ENCODE measurements around the gene MMP12. TPM values are rescaled to one million over a fixed set of nuclear protein-coding genes. Genes with fewer than 3 reads are reported as not detected.

MMP12 gene
- polyA plus RNA-seq, 1 of the 3 experiments (the other 2 are of a cell fraction): 2.0 TPM

DNA sequence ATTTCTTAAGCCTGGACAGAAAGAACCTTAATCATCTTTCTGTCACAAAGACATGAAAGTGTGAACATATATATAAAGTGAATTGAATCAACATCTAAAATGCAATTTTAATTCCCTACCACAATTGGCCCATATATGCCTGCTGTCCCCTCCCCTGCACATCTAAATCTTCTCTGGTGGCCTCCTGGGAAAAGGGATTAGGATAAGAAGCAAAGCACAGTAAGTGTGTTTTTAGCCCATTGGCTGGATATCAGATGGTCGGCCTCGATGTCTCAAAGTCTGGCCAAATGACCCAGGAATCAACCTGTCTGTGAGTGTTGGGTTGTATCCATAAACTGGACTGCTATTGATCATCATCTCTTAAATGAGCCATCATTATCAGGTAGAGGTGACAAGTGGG lies 37.1 kb downstream of the MMP12 start:
- Histone ChIP-seq H3K4me2 (no peak overlapping the region), H2AFZ (ENCODE audit: low read depth) (no peak overlapping the region), H3K4me3 (ENCODE audit: low read depth in 2 of 2, low read length in 1 of 2) (no peak overlapping the region), H3K36me3 (replicated peaks in 1 of 2; ENCODE audit: control insufficient read depth in 1 of 2, insufficient read depth in 2 of 2, low read length in 1 of 2) (no peaks in the 10 kb centered on the region), H3K9me3 (no peaks in the 10 kb centered on the region), H3K9ac (no peak overlapping the region), H3F3A (replicated peaks; ENCODE audit: insufficient read depth) (peaks cover 10% of the 10 kb centered on the region), H3K4me1 (ENCODE audit: control insufficient read depth in 1 of 2, insufficient read depth in 2 of 2, low read depth in 1 of 2, low read length in 1 of 2) (peaks cover 0 to 16% of the 10 kb centered on the region in 2 experiments; a peak in 2 of 4 replicates), H4K20me1 (ENCODE audit: insufficient read depth) (no peaks in the 10 kb centered on the region), H3K9me2 (no peaks in the 10 kb centered on the region), H3K79me2 (ENCODE audit: insufficient read depth) (no peaks in the 10 kb centered on the region), H3K27ac (ENCODE audit: low read depth in 2 of 2, low read length in 1 of 2) (no peak overlapping the region), H3K27me3 (ENCODE audit: insufficient read depth) (no peaks in the 10 kb centered on the region)
- POLR2A ChIA-PET: no interaction called here
- no peak for DNase-seq
- TF ChIP-seq GATA2 (CRISPR knock-in tag; IDR thresholded peaks at IDR 0.05) (no peak), FOXM1 (IDR thresholded peaks at IDR 0.05; ENCODE audit: low read depth) (no peak), EP300 (IDR thresholded peaks at IDR 0.05; ENCODE audit: borderline replicate concordance in 1 of 2, low read depth in 1 of 2, low read length in 1 of 2) (no peak), SIN3A (IDR thresholded peaks at IDR 0.05; ENCODE audit: borderline replicate concordance, low read depth, low read length) (no peak), JUND (IDR thresholded peaks at IDR 0.05) (no peak), EZH2phosphoT487 (IDR thresholded peaks at IDR 0.05; ENCODE audit: borderline replicate concordance, low read depth) (no peak), RXRA (IDR thresholded peaks at IDR 0.05; ENCODE audit: borderline replicate concordance, low read depth) (no peak), MXI1 (IDR thresholded peaks at IDR 0.05; ENCODE audit: low read depth, low read length) (no peak)
- TF ChIP-seq, protein P1, sequence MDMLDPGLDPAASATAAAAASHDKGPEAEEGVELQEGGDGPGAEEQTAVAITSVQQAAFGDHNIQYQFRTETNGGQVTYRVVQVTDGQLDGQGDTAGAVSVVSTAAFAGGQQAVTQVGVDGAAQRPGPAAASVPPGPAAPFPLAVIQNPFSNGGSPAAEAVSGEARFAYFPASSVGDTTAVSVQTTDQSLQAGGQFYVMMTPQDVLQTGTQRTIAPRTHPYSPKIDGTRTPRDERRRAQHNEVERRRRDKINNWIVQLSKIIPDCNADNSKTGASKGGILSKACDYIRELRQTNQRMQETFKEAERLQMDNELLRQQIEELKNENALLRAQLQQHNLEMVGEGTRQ (IDR thresholded peaks at IDR 0.05; ENCODE audit: borderline replicate concordance, low read depth, low read length): no peak
- CTCF ChIA-PET: no interaction called here
- 19% methylated on average over 2 of the region's 2 CpGs for WGBS (ENCODE audit: low lambda C conversion rate)

DNA sequence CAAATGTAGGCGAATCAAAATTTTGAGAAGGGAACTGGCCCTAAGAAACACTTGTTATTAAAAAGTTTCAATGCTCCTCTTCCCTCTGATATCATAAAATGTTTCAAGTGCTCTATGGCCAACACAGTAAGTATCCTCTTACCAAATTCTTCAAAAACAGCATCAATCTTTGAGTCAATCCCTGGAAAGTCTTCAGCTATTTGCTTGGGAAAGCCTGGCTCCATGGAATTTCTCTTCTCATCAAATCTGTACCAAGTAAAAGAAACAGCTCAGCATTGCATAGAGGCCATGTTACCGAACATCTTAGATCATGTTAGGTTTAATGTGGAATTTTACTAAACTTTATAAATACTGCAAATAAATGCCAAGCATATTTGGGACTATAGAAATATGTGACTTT lies 37.6 kb downstream of the MMP12 start:
- no peaks in the 10 kb centered on the region for H4K20me1 ChIP-seq (ENCODE audit: insufficient read depth)
- ChIA-PET CTCF (no interaction called here), POLR2A (no interaction called here)
- H3K36me3 ChIP-seq (replicated peaks in 1 of 2; ENCODE audit: control insufficient read depth in 1 of 2, insufficient read depth in 2 of 2, low read length in 1 of 2): no peaks in the 10 kb centered on the region
- H3K27ac ChIP-seq (ENCODE audit: low read depth in 2 of 2, low read length in 1 of 2): no peak overlapping the region
- TF ChIP-seq EP300 (IDR thresholded peaks at IDR 0.05; ENCODE audit: borderline replicate concordance in 1 of 2, low read depth in 1 of 2, low read length in 1 of 2) (no peak), TEAD4 (IDR thresholded peaks at IDR 0.05; ENCODE audit: borderline replicate concordance, insufficient read depth) (no peak), FOXM1 (IDR thresholded peaks at IDR 0.05; ENCODE audit: low read depth) (no peak), RAD21 (IDR thresholded peaks at IDR 0.05; ENCODE audit: low read length) (no peak), JUND (IDR thresholded peaks at IDR 0.05) (no peak), TCF12 (IDR thresholded peaks at IDR 0.05) (no peak), EZH2phosphoT487 (IDR thresholded peaks at IDR 0.05; ENCODE audit: borderline replicate concordance, low read depth) (no peak), FOXJ3 (CRISPR knock-in tag; IDR thresholded peaks at IDR 0.05) (no peak), POLR2AphosphoS5 (IDR thresholded peaks at IDR 0.05; ENCODE audit: low read depth, low read length) (no peak), GABPA (IDR thresholded peaks at IDR 0.05; ENCODE audit: low read depth) (no peak), YY1 (IDR thresholded peaks at IDR 0.05; ENCODE audit: low read depth) (no peak), CHD2 (IDR thresholded peaks at IDR 0.05; ENCODE audit: low read length, partially characterized antibody) (no peak), TAF1 (IDR thresholded peaks at IDR 0.05; ENCODE audit: borderline replicate concordance, low read depth, low read length) (no peak), MEF2A (IDR thresholded peaks at IDR 0.05; ENCODE audit: borderline replicate concordance, low read depth) (no peak), RXRA (IDR thresholded peaks at IDR 0.05; ENCODE audit: borderline replicate concordance, low read depth) (no peak)
- TF ChIP-seq, protein P2, sequence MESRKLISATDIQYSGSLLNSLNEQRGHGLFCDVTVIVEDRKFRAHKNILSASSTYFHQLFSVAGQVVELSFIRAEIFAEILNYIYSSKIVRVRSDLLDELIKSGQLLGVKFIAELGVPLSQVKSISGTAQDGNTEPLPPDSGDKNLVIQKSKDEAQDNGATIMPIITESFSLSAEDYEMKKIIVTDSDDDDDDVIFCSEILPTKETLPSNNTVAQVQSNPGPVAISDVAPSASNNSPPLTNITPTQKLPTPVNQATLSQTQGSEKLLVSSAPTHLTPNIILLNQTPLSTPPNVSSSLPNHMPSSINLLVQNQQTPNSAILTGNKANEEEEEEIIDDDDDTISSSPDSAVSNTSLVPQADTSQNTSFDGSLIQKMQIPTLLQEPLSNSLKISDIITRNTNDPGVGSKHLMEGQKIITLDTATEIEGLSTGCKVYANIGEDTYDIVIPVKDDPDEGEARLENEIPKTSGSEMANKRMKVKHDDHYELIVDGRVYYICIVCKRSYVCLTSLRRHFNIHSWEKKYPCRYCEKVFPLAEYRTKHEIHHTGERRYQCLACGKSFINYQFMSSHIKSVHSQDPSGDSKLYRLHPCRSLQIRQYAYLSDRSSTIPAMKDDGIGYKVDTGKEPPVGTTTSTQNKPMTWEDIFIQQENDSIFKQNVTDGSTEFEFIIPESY (IDR thresholded peaks at IDR 0.05; ENCODE audit: borderline replicate concordance, low read depth): no peak
- TF ChIP-seq, protein P3, sequence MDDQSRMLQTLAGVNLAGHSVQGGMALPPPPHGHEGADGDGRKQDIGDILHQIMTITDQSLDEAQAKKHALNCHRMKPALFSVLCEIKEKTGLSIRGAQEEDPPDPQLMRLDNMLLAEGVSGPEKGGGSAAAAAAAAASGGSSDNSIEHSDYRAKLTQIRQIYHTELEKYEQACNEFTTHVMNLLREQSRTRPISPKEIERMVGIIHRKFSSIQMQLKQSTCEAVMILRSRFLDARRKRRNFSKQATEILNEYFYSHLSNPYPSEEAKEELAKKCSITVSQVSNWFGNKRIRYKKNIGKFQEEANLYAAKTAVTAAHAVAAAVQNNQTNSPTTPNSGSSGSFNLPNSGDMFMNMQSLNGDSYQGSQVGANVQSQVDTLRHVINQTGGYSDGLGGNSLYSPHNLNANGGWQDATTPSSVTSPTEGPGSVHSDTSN (IDR thresholded peaks at IDR 0.05): no peak
- TF ChIP-seq, protein P4, sequence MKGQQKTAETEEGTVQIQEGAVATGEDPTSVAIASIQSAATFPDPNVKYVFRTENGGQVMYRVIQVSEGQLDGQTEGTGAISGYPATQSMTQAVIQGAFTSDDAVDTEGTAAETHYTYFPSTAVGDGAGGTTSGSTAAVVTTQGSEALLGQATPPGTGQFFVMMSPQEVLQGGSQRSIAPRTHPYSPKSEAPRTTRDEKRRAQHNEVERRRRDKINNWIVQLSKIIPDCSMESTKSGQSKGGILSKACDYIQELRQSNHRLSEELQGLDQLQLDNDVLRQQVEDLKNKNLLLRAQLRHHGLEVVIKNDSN (IDR thresholded peaks at IDR 0.05; ENCODE audit: borderline replicate concordance, low read depth): no peak
- no peak overlapping the region for H2AFZ ChIP-seq (ENCODE audit: low read depth)
- H3K4me1 ChIP-seq (ENCODE audit: control insufficient read depth in 1 of 2, insufficient read depth in 2 of 2, low read depth in 1 of 2, low read length in 1 of 2): peaks cover 0 to 16% of the 10 kb centered on the region in 2 experiments; a peak in 2 of 4 replicates
- H3F3A ChIP-seq (replicated peaks; ENCODE audit: insufficient read depth): peaks cover 10% of the 10 kb centered on the region
- 28% methylated on average over 2 of the region's 2 CpGs for WGBS (ENCODE audit: low lambda C conversion rate)
- H3K9me3 ChIP-seq: no peaks in the 10 kb centered on the region
- H3K27me3 ChIP-seq (ENCODE audit: insufficient read depth): no peaks in the 10 kb centered on the region
- H3K9me2 ChIP-seq: no peaks in the 10 kb centered on the region
- no peak overlapping the region for H3K4me3 ChIP-seq (ENCODE audit: low read depth in 2 of 2, low read length in 1 of 2)
- no peak for DNase-seq
- no peak overlapping the region for H3K9ac ChIP-seq
- H3K4me2 ChIP-seq: no peak overlapping the region
- H3K79me2 ChIP-seq (ENCODE audit: insufficient read depth): no peaks in the 10 kb centered on the region

Data from SK-N-SH (cell line).